ENCODE measurements around the gene ZNF18. TPM values are rescaled to one million over a fixed set of nuclear protein-coding genes. Genes with fewer than 3 reads are reported as not detected.

The ZNF18 gene, protein sequence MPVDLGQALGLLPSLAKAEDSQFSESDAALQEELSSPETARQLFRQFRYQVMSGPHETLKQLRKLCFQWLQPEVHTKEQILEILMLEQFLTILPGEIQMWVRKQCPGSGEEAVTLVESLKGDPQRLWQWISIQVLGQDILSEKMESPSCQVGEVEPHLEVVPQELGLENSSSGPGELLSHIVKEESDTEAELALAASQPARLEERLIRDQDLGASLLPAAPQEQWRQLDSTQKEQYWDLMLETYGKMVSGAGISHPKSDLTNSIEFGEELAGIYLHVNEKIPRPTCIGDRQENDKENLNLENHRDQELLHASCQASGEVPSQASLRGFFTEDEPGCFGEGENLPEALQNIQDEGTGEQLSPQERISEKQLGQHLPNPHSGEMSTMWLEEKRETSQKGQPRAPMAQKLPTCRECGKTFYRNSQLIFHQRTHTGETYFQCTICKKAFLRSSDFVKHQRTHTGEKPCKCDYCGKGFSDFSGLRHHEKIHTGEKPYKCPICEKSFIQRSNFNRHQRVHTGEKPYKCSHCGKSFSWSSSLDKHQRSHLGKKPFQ
- total RNA-seq, result 1 to 10 TPM; 6.7 to 7.0 TPM

DNA sequence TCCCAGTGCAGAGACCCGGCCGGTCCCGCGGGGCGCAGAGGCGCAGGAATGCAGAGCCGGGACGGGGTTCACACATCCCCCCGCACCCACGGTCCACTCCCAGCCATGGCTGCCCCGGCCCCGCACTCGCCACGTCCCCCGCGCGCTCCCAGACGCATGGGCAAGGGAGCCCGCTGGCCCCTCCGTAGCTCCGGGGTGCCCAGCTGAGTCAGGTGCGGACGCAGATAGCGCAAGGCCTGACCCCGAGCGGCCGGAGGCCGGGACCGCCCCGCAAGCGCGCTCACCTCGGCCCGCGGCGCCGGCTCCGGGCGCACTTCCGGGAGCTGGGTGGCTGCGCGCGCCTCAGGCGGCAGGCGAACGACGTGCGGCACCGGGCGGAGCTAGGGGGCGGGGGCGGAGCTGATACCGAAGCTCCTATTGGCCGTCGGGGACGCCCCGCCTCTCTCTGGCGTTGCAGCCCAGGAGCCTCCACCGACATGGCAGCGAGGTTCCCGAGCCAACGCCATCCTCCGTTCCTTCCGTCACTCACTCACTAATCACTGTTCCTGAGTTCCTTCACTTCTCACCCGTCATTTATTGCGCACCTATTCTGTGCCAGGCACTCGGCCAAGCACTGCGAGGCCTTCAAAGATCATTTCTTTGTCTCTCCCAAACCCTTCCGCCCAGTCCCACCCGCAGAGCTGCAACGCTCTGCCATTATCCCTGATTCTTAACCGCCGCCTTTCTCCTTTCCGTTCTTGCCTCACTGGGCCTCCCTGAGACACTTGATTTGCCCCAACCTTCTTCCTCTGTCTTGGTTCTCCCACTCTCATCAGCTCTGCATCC is at the start of gene ZNF18:
Gene ZNF18, minus strand, starts transcription at position 329 of the 825 bp plus-strand sequence. CDS start 4,646 bp downstream, outside the sequence.
- peaks cover 0 to 7% of the 10 kb centered on the region in 2 donors for H3K27me3 Mint-ChIP-seq
- ATAC-seq (peak; percentile 98 to 99), DNase-seq (ENCODE audit: low spot score) (peak; percentile 99)
- peak within 1 kb of the TSS; percentile 92 to 95 for H3K27ac Mint-ChIP-seq
- H3K36me3 Mint-ChIP-seq, result no peaks in the 10 kb centered on the region
- peaks cover 3% of the 10 kb centered on the region for H3K9me3 Mint-ChIP-seq
- peak within 1 kb of the TSS; percentile 99 for H3K4me3 Mint-ChIP-seq
- peaks cover 9 to 10% of the 10 kb centered on the region in 2 donors for H3K4me1 Mint-ChIP-seq (ENCODE audit: low read depth in 2 of 2)

DNA sequence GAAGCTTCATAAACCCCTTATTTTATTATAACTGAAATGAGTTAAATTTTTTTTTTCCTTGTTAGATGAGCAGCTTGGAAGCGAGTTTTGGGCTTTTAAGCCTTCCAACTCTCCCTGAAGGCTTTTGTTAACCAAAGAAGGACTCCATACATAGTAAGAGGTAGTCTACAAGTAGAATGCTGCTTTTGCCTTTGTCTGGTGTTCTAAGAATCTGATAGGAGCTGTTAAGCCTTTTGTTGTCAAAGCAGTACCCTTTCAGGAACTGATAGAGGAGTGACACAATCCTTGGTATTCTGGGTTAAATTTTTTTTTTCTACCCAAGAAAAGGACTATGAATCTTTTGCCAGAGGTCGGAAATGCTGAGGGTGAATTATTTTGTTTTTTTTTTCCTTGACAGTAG is 49.5 kb upstream of the ZNF18 start:
- H3K4me3 Mint-ChIP-seq, result no peak overlapping the region
- H3K27me3 Mint-ChIP-seq, result no peaks in the 10 kb centered on the region
- DNase-seq (ENCODE audit: low spot score), result no peak
- peaks cover 54 to 55% of the 10 kb centered on the region in 2 donors for H3K4me1 Mint-ChIP-seq (ENCODE audit: low read depth in 2 of 2)
- peak overlapping the region in 1 of 2 donors; percentile 1 for H3K27ac Mint-ChIP-seq
- H3K36me3 Mint-ChIP-seq, result no peaks in the 10 kb centered on the region
- ATAC-seq, result no peak
- no peaks in the 10 kb centered on the region for H3K9me3 Mint-ChIP-seq

- no peak for DNase-seq (ENCODE audit: low spot score)
- no peak overlapping the region for H3K27ac Mint-ChIP-seq
- peaks cover 50 to 62% of the 10 kb centered on the region in 2 donors for H3K4me1 Mint-ChIP-seq (ENCODE audit: low read depth in 2 of 2)
- no peaks in the 10 kb centered on the region for H3K36me3 Mint-ChIP-seq
- no peaks in the 10 kb centered on the region for H3K27me3 Mint-ChIP-seq
- H3K9me3 Mint-ChIP-seq, result no peaks in the 10 kb centered on the region
- no peak overlapping the region for H3K4me3 Mint-ChIP-seq
- ATAC-seq, result no peak
Observed at GRCh38 chr17:12043702-12044101, 46.4 kb upstream of the ZNF18 start.

DNA sequence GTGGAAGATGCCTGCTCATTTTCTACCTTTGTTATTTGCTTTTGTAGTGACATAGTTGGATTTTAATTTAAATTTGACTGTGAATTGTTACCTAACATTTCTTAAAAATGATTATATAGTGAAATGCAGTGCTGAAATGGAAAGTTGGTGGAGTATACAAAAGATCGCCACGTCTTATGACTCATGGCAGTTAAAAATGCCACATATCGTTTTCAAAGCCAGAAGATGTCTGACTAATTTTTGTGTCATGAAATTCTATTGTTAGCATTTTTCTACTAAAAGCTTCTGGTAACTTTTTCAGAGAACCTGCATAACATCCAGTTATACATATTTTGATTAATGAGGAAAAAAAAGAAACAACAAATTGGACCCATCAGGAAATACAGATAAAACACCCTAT is 44.0 kb upstream of the ZNF18 start:
- DNase-seq (ENCODE audit: low spot score) (no peak), ATAC-seq (no peak)
- peak overlapping the region; percentile 34 for H3K4me3 Mint-ChIP-seq
- H3K9me3 Mint-ChIP-seq, result no peaks in the 10 kb centered on the region
- no peaks in the 10 kb centered on the region for H3K36me3 Mint-ChIP-seq
- peak overlapping the region; percentile 7 to 22 for H3K27ac Mint-ChIP-seq
- H3K4me1 Mint-ChIP-seq (ENCODE audit: low read depth in 2 of 2), result peaks cover 35 to 45% of the 10 kb centered on the region in 2 donors
- H3K27me3 Mint-ChIP-seq, result no peaks in the 10 kb centered on the region

GRCh38 chr17:12040478-12040877 is 43.2 kb upstream of the ZNF18 start:
- ATAC-seq (no peak), DNase-seq (ENCODE audit: low spot score) (no peak)
- H3K9me3 Mint-ChIP-seq, result no peaks in the 10 kb centered on the region
- H3K4me3 Mint-ChIP-seq, result no peak overlapping the region
- peaks cover 28 to 37% of the 10 kb centered on the region in 2 donors for H3K4me1 Mint-ChIP-seq (ENCODE audit: low read depth in 2 of 2)
- H3K36me3 Mint-ChIP-seq, result no peaks in the 10 kb centered on the region
- no peak overlapping the region for H3K27ac Mint-ChIP-seq
- H3K27me3 Mint-ChIP-seq, result no peaks in the 10 kb centered on the region

GRCh38 chr17:12037970-12038369 is 40.7 kb upstream of the ZNF18 start:
- no peak for DNase-seq (ENCODE audit: low spot score)
- H3K27ac Mint-ChIP-seq, result no peak overlapping the region
- no peaks in the 10 kb centered on the region for H3K36me3 Mint-ChIP-seq
- H3K4me3 Mint-ChIP-seq, result no peak overlapping the region
- ATAC-seq, result no peak
- no peaks in the 10 kb centered on the region for H3K9me3 Mint-ChIP-seq
- H3K27me3 Mint-ChIP-seq, result no peaks in the 10 kb centered on the region
- peaks cover 19 to 34% of the 10 kb centered on the region in 2 donors for H3K4me1 Mint-ChIP-seq (ENCODE audit: low read depth in 2 of 2)

GRCh38 chr17:12035673-12036072 is 38.4 kb upstream of the ZNF18 start:
- H3K4me1 Mint-ChIP-seq (ENCODE audit: low read depth in 2 of 2), result peaks cover 12 to 30% of the 10 kb centered on the region in 2 donors
- no peaks in the 10 kb centered on the region for H3K9me3 Mint-ChIP-seq
- H3K27ac Mint-ChIP-seq, result no peak overlapping the region
- H3K27me3 Mint-ChIP-seq, result no peaks in the 10 kb centered on the region
- ATAC-seq (no peak), DNase-seq (ENCODE audit: low spot score) (no peak)
- H3K36me3 Mint-ChIP-seq, result no peaks in the 10 kb centered on the region
- no peak overlapping the region for H3K4me3 Mint-ChIP-seq

DNA sequence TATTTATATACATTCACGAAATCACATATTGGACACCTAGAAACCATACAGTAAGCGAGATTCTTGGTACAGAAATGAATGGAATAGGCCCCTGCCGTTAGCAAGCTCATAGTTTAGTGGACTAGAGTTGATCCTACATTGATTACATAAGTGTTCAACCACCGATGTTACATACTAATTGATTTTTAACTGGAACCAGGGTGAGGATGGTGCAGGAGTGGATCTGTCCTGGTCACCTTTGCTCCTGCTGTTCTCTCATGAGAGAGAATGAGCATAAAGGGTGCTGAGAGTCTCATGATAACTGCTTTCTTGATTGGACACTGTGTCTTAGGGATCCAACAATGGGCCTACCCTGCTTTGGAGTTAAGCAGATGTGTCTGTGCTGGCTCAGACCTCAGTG is 37.3 kb upstream of the ZNF18 start:
- H3K36me3 Mint-ChIP-seq, result no peaks in the 10 kb centered on the region
- no peak for DNase-seq (ENCODE audit: low spot score)
- no peak for ATAC-seq
- no peak overlapping the region for H3K27ac Mint-ChIP-seq
- peaks cover 14 to 22% of the 10 kb centered on the region in 2 donors for H3K4me1 Mint-ChIP-seq (ENCODE audit: low read depth in 2 of 2)
- H3K9me3 Mint-ChIP-seq, result no peaks in the 10 kb centered on the region
- H3K4me3 Mint-ChIP-seq, result no peak overlapping the region
- H3K27me3 Mint-ChIP-seq, result no peaks in the 10 kb centered on the region

GRCh38 chr17:12028611-12029010 is 31.3 kb upstream of the ZNF18 start:
- Mint-ChIP-seq H3K4me3 (no peak overlapping the region), H3K9me3 (no peaks in the 10 kb centered on the region), H3K4me1 (ENCODE audit: low read depth in 2 of 2) (peaks cover 32 to 56% of the 10 kb centered on the region in 2 donors), H3K27ac (no peak overlapping the region), H3K36me3 (no peaks in the 10 kb centered on the region), H3K27me3 (no peaks in the 10 kb centered on the region)
- DNase-seq (ENCODE audit: low spot score), result no peak
- ATAC-seq, result no peak

DNA sequence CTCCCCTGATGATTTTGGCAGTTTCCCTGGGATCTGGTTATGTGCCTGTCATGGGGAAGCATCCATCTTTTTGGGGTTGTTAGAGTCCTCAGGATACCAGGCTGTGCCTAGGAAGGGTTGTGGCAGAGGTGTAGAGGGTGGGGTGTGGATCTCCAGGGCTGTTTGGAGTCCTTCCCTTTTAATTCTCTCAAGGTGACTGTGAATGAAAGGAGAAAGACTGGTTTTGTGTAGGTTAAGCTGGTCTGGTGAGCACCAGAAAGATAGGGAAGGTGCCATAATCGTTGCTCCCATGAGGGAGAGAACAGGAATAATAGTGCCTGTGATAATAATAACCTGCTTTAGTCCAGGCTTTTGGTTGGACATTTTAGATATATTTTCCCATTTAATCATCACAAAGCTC is 30.4 kb upstream of the ZNF18 start:
- ATAC-seq (no peak), DNase-seq (ENCODE audit: low spot score) (no peak)
- Mint-ChIP-seq H3K9me3 (no peaks in the 10 kb centered on the region), H3K4me1 (ENCODE audit: low read depth in 2 of 2) (peaks cover 39 to 63% of the 10 kb centered on the region in 2 donors), H3K27ac (no peak overlapping the region), H3K4me3 (no peak overlapping the region), H3K27me3 (no peaks in the 10 kb centered on the region), H3K36me3 (no peaks in the 10 kb centered on the region)

GRCh38 chr17:12024327-12024726 is 27.1 kb upstream of the ZNF18 start:
- no peak overlapping the region for H3K4me3 Mint-ChIP-seq
- H3K27me3 Mint-ChIP-seq, result peaks cover 0 to 2% of the 10 kb centered on the region in 2 donors
- DNase-seq (ENCODE audit: low spot score) (no peak), ATAC-seq (no peak)
- no peaks in the 10 kb centered on the region for H3K9me3 Mint-ChIP-seq
- H3K4me1 Mint-ChIP-seq (ENCODE audit: low read depth in 2 of 2), result peaks cover 44 to 67% of the 10 kb centered on the region in 2 donors
- H3K27ac Mint-ChIP-seq, result no peak overlapping the region
- no peaks in the 10 kb centered on the region for H3K36me3 Mint-ChIP-seq

DNA sequence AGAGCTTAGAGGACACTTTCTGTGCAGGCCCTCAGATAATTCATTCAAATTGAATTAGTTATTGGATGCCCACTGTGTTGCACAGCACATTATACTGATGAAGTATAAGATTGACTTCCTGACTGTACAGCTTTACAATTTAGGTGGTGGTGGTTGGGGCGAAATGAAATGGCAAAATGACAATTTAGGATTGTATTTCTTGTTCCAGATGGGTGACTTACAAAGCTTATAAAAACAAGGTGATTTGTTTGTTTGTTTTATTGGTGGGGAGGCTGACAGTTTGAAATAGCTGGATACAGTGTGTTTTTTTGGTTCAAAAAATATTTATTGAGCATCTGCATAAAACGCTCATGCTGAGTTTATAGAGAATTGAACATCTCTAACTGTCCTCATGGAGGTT is 25.0 kb upstream of the ZNF18 start:
- peak overlapping the region in 1 of 2 donors; percentile 57 for H3K27ac Mint-ChIP-seq

GRCh38 chr17:12021623-12022140 is 24.4 kb upstream of the ZNF18 start:
- Mint-ChIP-seq H3K27ac (peak overlapping the region in 1 of 2 donors; percentile 57), H3K36me3 (no peaks in the 10 kb centered on the region), H3K4me3 (peak overlapping the region; percentile 79), H3K27me3 (peaks cover 2 to 6% of the 10 kb centered on the region in 2 donors), H3K9me3 (no peaks in the 10 kb centered on the region), H3K4me1 (ENCODE audit: low read depth in 2 of 2) (peaks cover 32 to 41% of the 10 kb centered on the region in 2 donors)
- DNase-seq (ENCODE audit: low spot score), result no peak
- ATAC-seq, result no peak

More for the DNA sequence above, 25.0 kb upstream of the ZNF18 start:
- Mint-ChIP-seq H3K4me1 (ENCODE audit: low read depth in 2 of 2) (peaks cover 32 to 46% of the 10 kb centered on the region in 2 donors), H3K36me3 (no peaks in the 10 kb centered on the region), H3K4me3 (peak overlapping the region; percentile 79), H3K9me3 (no peaks in the 10 kb centered on the region), H3K27me3 (peaks cover 2 to 6% of the 10 kb centered on the region in 2 donors)
- no peak for DNase-seq (ENCODE audit: low spot score)
- ATAC-seq, result no peak
